NOMO-1 (cell line): Measurements from ENCODE around the gene TJP1.
"Not testable (repeated sequence)": the region's sequence is repeated elsewhere in the genome, so short reads cannot be mapped to it uniquely, and the experiment has no call there.

ENCODE experiments used
- DNase-seq, 2 experiments: peaks; one replicate each; lab custom pipeline; 2025; ENCODE audit not compliant: unreplicated experiment in 2 of 2; lab: John Stamatoyannopoulos, UW

TJP1 gene

DNA sequence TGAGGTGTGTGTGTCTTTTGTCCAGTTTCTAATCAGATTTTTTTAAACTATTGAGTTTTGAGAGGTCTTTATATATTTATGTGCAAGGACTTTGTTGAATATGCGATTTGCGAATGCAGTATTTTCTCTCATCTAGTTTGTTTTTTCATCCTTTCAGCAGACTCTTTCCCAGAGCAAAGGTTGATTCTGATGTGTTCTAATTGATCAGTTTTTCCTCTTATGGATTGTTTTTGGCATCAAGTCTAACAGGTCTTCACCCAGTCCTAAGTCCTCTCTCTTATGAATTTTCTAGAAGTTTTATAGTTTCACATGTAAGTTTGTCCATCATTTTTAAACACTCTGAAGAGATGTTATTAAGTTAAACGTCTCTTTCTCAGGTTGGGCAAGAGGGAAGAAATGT lies 17.8 kb upstream of the TJP1 start:
- no peak for DNase-seq

DNA sequence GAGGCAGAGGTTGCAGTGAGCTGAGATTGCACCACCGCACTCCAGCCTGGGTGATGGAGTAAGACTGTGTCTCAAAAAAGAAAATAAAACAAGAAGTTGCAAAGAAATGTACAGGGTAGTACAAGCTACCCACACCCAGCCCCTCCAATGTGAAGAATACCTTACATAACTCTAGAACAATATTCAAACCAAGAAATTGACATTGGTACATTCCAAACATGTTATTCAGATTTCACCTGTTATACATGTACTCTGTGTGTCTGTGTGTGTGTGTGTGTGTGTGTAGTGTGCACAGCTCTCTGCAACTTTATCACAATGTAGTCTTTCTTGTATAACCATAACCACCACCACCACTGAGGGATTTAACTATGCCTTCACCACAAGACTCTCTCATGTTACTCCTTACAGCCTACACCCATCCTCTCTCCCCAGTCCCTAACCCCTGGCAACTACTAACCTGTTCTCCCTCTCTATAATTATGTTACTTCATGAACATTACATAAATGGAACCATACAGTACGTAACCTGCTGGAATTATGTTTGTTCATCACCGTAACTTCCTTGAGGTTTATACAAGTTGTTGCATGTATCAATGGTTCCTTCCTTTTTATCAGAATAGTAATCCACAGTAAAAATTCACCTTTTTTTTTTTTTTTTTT lies 16.2 kb upstream of the TJP1 start:
- no peak for DNase-seq

DNA sequence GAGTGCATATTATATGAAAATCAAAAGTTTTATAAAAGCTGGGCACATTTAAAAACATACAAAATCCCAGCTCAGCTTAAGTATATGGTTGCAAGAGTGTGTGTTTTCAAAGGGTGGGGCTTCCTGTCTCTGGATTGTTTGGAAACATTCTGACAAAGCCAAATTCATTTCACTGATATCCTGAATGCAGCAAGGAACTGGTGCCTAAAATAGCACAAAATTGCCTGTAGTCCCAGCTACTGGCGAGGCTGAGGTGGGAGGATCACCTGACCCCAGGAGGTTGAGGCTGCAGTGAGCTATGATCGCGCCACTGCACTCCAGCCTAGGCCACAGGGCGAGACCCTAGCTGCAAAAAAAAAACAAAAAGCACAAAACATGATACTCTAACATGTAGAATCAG lies 13.0 kb upstream of the TJP1 start:
- DNase-seq, result no peak

DNA sequence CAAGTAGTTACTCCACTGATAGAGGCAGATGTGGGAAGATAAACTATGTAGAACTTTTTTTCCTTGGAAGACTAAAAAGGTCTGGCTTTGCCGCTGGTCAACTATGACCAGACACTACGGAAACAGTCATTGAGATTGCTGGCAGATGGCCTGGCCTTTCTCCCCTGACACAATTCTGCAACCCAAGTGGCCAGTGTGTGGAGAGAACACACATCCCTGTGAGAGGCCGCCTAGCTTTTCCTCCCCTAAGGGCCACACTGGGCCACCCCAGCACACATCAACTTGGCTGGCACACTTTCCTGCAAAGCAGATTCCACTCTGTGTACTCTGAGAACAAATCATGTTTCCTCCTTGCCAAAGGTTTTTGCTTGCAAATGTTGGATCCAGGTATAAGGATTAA lies 10.4 kb upstream of the TJP1 start:
- DNase-seq, result no peak

DNA sequence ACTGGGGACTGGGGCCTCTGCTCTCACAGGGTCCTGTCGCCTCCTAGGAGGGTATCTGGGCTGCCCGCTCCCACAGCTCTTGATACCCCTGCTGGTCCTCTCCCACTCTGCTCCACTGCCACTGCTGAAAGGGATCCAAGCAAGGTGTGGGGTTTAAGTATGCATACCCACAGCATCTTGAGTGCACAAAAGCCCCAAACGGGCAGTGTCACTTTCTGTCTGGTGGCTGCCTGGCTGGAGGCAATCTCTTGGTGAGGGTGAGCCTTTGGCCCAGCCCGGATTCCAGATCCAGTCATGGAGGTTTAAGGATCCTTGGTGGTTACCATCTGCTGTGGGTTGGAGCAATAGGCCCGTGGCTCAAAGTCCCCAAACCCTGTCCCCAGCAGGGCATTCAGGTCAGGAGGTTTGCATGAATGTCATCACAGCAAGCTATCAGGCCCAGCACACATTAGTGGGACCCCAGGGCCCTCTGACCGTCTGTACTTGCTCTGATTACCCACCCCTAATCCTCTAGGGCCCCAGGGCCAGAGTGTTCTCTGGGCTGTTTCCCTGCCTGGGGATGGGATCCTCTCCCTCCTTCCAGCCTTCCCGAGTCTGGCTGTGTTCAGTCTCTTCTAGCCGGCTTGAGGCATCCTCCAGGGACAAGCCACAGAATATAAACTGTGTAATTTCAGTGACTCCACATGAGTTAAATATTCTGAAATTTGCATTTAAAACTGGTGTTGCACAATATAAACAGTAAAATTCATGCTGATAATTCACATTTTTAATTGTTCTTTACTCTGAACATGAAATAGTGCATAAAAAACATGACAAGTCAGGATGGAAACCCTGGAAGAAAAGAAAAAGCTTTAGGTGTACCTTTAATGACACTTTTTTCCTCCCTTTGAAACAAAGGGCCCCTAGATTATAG lies 4.9 kb upstream of the TJP1 start:
- DNase-seq, result no peak

DNA sequence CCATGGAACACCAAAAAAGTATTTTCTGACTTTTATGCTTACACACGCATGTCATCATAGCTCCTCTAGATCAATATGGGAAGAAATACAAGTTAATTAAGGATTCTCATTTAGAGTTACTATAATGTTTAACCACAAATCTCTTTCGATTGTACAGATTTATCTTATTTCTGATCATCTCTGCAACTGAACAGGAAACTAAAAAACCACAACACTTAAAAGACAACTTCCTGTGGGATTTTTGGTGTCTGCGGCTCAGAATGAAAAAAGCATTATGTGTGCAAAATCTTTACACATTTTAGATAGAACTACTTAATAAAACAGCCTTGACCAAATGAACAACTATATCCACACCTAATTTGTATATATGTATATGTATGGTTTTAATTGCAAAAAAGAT lies 3.0 kb upstream of the TJP1 start:
- DNase-seq, result peak; percentile 22 to 73

DNA sequence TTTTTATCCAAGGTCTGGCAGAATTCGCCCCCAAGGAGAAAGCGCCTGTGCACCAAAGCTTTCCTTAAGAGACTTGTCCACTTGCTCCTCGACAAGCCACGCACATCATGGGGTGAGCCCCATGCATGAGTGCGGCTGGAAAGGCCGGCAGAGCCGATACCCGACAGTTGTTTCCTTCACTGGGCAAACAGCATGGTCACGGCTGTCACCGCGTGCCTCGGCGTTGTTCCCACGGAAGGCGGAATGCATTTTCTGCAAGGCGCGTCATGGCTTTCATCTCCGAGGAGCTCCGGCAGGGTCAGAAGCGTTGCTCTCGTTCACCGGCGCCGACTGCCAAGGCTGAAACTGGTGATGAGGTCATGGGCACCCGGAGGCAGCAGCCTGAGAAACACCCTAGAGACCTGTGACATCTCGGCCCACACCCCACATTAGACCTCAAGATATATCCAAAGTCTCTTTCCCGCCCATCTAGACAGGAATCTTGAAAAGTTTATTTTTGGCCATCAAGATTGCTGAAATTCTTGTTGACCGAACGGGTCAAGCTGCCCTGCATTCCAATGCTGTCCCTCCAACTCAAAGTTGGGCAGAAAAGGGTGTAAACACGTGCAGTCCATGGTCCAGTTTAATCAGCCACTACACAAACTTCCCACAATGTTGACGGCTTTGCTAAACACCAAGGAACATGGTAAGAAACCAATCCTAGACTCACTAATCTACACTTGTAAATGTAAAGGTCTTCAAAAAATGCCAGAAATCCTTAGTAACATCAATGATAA lies 604 bp upstream of the TJP1 start:
- DNase-seq, result no peak

DNA sequence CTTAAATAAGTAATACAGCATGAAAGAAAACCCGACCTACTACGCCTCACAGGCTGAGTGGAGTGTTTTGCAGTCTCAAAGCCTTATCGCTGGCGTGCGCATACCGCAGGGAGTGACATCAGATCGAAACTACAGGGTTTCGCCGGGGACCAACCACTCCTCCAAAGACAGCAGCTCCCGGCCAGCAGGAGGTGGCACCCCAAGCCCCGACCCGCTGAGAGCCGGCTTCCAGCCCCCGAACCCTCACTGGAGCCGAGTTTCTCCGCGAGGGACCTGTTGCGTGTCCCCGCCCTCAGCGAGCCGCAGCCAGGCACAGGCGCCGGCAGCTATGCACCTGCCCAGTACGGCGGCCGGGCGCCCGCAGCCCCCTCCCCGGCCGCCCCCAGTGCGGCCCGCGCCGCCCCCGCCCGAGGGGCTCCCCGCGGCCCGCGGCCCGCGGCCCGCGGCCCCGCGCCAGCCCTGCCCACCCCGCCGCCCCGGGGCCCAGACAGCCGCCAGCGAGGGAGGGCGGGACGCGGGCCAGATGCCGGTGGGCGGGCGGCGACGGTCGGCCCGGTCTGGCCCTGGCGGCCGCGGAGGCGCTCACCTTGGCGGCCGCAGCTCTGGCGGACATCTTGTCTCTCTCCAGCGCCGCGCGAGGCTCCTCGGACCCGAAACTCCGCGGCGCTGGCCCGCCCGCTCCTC lies 710 bp downstream of the TJP1 start:
- no peak for DNase-seq

DNA sequence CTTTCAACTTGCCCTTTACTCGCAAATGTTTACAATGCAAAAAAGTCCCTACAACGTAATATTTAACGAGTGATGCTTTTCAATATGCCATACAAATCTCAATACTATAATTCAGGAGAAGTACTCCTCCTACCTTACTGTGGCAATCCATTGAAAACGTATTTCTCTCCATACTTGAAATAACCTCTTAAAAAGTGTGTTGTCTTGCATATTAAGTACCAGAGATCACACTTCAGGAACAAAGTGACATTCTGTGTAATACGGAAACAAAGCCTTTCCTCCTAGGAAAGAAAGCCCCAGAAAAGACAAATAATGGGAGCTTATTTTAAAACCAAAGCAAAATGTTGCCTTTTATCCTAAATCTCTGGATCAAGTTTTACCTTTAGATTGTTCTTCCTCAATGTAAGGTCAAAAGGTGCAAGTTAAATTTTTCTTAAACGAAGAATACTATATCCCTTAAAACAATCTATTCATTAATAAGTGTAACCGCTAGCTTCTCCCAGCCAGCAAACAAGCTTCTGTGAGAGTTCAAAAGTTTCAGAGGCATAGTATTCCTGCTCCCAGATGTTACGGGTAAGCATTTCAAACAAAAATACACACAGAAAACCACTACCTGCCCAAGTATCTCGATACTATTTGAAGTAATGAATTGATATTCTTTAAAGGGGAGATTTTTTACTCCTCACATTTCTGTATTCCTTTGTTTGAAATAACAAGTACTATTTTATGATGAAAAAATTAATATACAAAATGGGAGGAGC lies 1.7 kb downstream of the TJP1 start:
- DNase-seq, result no peak

DNA sequence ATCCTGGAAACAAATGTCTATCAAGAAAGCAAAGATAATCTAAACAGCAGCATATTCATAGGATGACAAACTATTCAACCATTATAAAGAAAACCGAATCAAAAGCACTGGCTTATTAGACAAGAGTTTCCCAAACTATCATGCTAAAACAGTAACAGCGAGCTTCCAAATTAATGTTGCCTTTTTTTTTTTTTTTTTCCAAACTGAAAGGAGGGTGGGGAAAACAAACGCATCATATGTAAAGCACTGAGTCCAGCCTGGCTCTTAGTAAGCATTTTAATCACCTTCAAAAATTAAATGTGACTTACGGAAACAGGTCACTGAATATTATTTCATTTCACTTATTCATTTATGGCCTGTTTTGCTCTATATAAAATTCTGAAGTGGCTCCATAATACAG lies 2.3 kb downstream of the TJP1 start:
- no peak for DNase-seq

DNA sequence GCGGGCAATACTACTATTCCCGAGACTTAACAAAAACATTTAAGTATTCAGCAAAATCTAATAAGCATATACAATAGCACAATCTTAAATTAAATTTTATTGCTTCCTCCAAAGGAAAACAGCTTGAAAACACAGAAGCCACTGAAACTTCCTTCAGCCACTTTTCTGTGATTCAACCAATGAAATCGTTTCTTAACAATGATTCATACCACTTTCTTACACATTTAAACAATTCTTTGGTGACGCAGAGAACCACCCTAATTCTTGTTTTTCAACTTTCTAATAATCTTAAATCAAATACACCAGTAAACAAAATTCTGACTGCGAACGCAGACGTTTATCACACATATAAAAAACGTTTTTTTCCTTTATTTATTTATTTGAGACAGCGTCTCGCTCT lies 4.1 kb downstream of the TJP1 start:
- no peak for DNase-seq

DNA sequence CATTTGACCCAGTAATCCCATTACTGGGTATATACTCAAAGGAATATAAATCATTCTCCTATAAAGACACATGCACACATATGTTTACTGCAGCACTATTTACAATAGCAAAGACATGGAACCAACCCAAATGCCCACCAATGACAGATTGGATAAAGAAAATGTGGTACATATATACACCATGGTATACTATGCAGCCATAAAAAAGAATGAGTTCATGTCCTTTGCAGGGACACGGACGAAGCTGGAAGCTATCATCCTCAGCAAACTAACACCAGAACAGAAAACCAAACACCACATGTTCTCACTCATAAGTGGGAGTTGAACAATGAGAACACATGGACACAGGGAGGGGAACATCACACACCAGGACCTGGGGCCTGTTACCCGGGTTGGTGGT lies 4.8 kb downstream of the TJP1 start:
- DNase-seq, result not testable (repeated sequence)

DNA sequence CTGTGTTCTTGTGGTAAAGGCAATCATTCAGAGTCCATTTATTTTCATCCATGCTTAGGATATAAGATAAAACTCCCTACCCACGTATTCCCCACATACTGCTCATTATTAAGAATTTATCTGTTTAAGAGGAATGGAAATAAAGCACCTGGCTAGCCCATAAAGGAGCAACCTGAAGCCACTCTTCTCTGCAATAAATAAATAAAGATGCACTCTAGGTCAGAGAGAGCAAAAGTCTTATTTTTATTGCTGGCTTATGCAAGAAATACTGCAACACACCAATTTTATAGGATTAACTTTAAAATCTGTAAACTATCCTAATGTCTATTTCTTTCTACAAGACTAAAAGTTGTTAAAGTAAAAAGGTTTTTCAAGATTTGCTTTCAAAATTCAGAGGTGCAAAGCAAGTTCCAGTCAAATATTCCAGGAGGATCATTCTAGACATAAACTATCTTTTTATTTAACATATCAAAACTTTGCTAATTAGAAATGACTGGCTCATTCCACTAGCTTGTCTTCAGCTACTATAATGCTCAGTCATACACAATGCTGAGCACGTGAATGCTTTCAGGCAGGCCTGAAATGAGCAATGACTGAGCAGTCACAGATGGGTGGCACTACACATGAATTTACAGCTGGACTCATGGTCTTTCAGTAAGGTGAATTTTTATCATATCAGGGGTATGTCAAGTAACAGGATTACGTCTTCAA lies 7.1 kb downstream of the TJP1 start:
- no peak for DNase-seq

DNA sequence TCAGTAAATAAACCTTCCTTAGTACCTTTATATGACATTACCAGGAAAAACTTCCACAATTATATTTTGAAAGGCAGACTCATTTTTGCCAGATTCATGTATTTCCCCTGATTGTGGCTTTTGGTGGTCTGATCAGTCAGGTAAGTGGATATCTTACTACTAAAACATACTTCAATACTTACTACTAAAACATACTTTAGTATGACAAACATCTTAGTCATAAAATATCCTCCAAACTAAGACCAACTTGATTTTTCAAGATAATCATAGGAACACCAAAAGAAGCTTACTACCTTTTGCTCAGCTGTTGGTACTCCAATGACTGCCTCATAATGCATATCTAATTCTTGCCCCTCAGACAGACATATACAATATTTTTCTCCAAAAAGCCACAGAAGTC lies 9.3 kb downstream of the TJP1 start:
- DNase-seq, result no peak

DNA sequence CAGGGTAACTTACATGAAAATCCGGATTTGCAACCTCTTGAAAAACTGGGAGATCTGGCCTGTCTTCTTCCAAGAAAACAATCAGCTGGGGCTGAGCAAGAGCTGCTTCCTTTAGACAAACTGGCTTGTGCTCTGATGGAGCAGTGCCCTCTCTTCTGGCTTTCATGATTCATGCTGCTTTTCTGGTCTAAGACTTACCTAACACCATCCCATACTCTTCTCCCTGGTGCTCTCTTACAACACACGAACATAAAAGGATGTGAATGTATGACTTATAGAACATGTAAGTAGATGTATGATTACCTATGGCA lies 9.9 kb downstream of the TJP1 start:
- no peak for DNase-seq

DNA sequence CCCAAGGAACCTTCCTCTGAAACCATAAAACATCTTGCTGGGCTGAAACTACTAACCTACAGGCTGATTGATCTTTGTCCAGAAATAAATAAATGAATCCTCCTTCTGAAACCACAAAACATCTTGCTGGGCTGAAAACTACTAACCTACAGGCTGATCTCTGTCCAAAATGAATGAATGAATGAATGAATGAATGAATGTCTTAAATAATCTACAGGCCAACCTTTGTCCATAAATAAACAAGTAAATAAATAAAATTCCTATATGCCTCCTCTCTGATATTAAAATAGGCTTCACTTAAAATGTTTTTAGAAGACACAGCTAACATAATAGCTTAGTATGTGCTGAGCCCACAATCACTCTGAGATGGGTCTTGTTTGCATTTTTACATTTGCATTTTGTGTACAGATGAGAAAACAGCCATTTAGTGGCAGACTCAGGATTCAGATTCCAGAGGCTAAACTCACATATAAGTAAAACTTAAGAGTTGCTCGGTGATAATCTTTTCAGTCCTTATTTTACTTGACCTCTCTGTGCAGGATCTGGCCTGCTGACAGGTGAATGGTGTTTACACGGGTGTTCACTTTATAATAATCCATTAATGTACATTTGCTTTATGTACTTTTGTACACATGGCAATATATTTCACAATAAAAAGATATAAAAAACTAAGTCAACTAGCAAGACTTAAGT lies 10.4 kb downstream of the TJP1 start:
- no peak for DNase-seq

DNA sequence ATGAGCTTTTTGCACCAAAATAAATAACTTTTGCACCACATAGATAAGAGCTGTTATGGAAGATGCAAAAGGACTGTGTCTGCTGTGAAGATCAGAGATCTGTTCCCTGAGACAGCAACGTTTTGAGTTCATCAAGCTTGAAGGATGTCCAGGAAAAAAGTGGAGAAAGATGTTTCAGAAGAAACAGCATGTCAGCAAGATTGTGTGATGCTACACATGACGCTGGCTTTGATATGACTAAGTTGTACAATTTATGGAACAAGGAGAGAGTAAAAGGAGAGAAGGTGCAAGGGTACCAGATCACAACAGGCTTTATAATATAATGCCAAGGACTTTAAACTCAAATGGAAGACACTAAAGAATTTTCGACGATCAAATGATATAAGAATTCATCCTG lies 16.6 kb downstream of the TJP1 start:
- DNase-seq, result no peak

DNA sequence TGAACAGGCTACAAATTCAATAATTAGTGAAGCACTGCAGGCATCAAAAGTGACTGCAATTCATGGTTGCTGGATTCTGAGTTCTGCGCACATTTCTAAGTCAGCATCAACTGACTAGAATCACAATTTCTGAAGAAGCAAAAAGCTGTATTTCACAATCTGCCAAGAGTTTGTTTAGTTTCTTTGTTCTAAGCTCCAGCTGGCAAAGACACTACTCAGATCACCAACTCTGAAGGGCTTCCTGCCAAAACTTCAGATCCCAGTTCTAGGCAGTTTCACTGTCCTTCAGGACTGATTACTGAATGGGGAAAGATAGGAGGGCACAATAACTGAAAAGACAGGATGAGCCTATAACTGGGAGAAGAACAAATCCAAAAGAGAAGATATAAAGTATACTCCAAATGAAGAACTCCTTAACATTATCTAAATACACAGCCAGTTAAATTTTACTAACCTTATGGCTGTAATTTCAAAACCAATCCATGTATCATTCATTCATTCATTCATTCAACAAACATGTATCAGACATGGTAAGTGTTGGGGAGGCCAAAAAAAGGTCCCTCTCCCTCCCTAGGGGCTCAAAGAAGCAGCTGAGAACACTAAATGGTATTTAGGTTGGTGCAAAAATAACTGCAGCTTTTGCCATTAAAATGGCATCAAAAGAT lies 17.1 kb downstream of the TJP1 start:
- no peak for DNase-seq

DNA sequence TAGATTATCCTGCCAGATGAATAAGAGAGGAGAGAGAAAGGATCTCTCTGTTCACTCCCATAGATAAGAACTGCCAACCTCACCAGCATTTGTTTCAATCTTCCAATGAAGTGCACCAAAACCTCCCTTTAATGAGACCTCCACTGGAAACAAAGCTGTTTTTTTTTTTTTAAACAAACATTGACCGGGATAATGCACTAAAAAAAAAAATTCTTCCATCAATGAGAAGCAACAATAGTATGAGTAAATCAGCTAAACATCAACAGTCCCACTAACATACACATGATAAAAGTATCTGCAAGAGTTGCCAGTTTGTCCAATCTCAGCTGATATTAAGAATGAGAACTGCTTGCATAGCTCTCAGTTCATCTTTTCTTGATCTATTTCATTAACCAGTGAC lies 19.9 kb downstream of the TJP1 start:
- no peak for DNase-seq
